ENCODE results near the gene TMC1.

GRCh38 chr9:72675586-72675985, 154.2 kb downstream of the TMC1 start:
- TF ChIP-seq CTCF (IDR thresholded peaks at IDR 0.05): no peak
- TF ChIP-seq EP300 (IDR thresholded peaks at IDR 0.05): peak in 1 of 2 donors; percentile 23
- no peak for TF ChIP-seq POLR2A (IDR thresholded peaks at IDR 0.05)

Measured in tibial nerve (tissue), 4 donors.